Measurements from ENCODE around the gene NDUFS6.

DNA sequence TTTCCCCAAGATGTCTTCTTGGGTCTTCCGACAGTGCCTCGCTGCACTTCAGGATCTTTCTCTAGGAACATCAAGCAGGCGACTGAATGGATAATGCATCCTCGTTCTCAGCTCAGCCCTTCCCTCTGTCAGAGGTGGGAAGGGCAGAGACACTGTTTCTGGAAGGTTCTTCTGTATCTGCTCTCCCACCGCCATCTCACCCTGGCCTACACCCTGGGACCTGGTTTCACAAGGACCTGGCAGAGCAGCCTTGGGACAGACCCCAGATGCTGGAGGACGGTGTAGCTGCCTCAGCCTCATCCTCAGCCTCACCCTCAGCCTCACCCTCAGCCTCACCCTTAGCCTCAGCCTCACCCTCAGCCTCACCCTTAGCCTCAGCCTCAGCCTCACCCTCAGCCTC lies 20.1 kb upstream of the NDUFS6 start:
- TF ChIP-seq POLR2A (IDR thresholded peaks at IDR 0.05) = no peak
- TF ChIP-seq CTCF (IDR thresholded peaks at IDR 0.05) = no peak

Measured in lower leg skin (tissue), 3 donors.